Epidermal melanocyte (primary cell): Measurements from ENCODE around the gene LAGE3.

Experiments
- DNase-seq: peaks from one replicate; pipeline ENCODE4 v3.0.0; 2011; ENCODE audit warnings: low spot score; ENCODE audit not compliant: insufficient read length

Gene LAGE3, protein sequence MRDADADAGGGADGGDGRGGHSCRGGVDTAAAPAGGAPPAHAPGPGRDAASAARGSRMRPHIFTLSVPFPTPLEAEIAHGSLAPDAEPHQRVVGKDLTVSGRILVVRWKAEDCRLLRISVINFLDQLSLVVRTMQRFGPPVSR

DNA sequence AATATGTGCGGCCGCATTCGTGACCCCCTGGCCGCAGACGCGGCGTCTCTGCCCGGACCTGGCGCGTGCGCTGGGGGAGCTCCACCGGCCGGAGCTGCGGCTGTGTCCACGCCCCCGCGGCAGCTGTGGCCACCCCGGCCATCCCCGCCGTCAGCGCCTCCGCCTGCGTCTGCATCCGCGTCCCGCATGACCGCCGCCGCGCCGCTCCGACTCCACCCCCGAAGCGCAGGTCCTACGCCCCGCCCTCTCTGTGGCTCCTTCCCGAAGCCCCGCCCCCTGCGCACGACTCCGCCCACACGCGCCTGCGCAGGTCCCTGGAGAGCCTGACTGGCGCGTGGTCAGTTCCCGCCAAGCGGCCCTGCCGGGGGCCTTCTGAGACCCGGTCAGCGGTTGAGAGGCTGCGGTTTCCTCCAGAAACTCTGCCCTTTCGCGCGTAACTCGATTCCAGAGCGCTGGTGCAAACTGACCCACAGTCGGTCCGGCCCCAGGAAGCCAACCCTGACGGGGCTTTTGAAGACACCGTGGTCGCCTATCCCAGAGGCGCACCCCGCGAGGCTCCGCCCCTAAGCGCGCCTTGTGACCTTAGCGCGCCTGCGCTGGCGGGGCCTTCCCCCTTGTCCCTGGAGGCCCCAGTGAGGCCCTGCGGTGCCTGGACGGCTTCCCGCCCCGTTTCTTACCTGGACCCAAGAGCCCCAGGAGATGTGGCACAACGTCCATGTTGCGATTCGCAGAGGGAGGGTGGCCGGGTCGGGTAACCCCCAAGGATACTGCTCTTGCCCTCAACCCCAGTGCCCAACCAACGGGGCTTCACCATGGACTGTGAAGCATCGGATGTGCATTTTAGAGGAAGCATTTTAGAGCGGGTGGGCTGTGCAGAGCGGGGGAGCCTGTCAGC lies at the start of gene LAGE3:
Gene LAGE3, minus strand, starts transcription at position 554 of the 895 bp plus-strand sequence. Its CDS starts 366 bp downstream, at position 188.
- DNase-seq: peak; percentile 72

DNA sequence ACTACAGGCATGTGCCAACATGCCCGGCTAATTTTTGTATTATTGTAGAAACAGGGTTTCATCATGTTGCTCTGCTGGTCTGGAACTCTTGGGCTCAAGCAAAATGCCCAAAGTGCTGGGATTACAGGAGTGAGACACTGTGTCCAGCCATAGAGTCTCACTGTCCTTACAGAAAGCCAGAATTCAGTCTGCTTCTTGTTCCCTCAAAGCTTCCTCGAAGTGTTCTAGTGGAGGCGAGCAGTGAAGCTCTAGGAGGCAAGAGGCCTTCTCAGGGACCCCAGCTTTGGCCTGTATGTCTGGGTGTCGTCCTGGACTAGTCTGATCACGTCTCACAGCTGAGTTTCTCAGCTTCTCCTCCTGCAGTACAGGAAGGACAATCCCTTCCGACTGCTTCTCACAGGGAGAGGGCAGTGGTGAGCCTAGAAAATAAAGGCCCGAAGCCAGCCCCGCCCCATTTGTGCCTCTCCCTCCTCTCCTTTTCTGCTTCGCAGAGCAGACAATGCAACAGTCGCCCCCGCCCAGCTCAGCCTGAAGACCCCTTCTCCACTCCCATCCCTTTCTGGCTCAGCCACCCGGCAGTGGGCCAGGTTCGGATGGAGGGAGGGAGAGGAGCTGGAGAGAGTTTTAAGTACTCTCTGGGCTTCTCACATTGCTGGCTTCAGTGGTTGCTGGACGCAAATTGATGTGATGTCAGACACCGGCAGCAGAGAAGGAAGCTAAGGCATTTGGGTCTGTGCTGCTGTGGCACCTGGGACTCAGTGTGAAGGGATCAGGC lies 48.0 kb upstream of the LAGE3 start:
- peak; percentile 65 for DNase-seq

DNA sequence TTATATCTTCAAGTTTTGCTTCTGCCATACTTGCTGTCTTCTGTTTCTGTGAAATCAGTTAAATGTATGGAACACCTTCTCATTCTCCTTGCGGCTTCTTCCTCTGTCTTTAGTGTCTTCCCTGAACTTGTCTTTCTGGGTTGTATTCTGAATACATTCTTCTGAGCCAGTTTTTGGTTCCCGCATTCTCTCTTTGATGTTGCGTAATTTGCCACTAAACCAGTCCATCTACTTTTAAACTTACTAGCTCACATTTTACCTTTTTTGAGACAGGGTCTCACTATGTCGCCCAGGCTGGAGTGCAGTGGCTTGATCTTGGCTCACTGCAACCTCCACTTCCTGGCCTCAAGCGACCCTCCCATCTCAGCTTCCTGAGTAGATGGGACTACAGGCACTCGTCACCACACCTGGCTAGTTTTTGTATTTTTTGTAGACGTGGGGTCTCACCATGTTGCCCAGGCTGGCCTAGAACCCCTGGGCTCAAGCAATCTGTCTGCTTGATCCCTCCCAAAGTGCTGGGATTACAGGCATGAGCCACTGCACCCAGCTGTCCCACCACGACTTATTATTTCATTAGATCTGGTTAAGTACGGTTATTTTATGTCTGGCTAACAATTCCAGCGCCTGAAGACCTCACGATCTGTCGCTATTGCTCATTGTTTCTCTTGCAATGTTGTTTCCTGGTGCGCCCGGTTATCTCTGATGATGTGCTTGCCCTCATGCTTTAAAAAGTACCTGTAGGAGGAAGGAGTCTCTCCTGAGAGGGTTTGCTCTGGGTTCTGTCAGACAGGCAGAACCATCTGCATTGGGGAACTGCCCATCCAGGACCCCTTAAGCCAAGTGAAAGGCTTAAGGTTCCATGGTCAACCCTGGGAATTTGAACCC lies 46.8 kb upstream of the LAGE3 start:
- DNase-seq: no peak

DNA sequence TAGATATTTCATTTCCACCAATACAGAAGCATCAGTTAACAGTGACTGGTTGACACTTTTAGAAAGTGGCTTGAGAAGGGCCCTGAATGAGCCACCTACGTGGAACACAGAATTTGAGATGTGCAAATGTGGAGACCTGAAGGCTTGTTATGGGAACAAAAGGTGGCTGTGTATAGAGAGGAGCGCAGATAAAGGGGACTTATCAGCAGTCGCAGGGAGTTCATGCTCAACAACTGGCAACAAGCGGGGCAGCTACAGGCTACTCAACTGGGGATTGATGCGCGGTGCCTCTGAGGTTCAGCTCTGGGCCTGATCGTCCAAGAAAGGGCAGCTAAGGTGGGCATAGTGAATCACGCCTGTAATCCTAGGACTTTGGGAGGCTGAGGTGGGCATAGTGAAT lies 40.3 kb upstream of the LAGE3 start:
- DNase-seq: no peak

DNA sequence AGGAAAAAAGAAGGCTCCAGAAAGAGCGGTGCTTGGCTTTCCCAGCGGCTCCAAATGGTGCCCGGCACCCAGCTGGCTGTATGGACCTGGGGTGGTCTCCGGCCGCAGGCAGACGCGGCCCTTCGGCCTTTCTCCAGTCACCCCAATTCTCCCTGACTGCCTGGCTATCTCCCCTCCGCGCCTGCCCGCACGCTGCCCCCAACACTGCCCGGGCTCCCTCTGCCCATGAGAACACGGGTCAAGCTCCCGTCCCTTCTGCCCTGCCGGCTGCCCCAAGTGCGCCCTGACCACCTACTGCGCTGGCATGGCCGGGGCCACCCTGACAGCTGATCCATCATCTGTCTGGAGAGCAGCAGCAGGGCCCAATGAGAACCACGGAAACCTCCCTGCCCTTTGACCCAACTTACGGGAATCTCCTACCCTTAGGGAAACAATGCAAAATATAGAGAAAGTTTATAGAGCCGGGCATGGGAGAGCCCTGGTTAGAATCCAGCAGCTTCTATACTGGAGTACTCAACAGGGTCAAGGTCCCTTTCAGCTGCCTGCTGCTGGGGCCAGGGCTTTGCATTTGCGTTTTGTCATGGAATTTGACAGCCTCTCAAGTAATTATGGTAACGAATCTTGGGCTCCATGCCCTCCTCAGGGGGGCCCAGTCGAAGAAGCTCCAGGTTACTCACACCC lies 38.2 kb upstream of the LAGE3 start:
- DNase-seq: no peak

DNA sequence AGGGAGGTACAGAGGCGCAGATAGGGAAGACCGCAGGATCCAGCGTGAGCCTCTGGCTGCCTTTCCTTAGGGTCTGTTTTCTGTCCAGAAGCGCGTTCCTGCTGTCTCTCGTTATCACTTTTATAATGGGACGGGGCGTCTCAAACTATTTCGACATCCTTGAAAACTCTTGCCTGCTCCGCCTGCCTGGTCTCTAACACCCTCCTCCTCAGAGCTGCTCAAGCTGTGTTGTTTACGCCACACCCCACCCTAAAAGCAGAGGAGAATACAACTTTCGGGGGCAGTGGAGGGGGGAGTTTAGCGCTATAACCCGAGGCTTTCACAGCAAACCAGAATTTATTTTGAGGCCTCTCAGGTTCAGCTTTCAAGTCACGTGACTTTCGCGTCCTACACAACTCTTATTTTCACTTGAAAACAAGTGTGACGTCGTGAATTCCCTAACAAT lies 37.6 kb upstream of the LAGE3 start:
- no peak for DNase-seq

DNA sequence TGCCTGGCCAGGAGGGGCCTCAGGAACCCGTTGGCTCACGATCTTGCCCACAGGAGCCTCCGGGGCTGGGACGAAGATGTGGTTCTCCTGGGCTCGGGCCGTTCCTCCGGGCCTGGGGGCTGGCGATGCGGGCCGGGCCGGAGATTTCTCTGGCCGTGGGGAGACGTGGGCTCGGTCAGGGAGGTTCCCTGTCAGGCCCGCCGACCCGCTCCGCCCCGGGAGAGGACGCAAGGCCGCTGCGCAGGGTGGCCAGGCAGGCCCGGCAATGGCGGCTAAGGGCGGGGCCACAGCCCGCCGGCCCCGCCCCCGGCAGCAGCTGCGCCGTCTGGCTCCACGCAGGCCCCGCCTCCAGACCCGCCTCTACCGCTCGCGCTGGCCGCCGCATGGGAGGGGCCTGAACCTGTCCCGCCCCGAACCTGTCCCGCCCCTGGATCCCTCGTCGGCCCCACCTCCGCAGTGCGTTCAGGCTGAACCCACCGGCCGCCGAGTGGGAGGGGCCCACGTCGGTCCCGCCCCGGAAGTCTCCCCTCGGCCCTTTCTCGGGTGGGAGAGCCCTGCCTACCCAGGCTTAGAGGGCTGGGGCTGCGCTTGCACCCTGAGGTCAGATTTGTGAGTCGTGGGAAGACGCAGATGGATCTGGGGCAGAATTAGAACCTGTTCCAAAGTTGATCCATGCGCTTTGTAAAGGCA lies 37.0 kb upstream of the LAGE3 start, which contains the start of gene FAM3A:
Gene FAM3A, minus strand, starts transcription at position 267 of the 690 bp plus-strand sequence. CDS start 460 bp downstream, outside the sequence.
- no peak for DNase-seq

DNA sequence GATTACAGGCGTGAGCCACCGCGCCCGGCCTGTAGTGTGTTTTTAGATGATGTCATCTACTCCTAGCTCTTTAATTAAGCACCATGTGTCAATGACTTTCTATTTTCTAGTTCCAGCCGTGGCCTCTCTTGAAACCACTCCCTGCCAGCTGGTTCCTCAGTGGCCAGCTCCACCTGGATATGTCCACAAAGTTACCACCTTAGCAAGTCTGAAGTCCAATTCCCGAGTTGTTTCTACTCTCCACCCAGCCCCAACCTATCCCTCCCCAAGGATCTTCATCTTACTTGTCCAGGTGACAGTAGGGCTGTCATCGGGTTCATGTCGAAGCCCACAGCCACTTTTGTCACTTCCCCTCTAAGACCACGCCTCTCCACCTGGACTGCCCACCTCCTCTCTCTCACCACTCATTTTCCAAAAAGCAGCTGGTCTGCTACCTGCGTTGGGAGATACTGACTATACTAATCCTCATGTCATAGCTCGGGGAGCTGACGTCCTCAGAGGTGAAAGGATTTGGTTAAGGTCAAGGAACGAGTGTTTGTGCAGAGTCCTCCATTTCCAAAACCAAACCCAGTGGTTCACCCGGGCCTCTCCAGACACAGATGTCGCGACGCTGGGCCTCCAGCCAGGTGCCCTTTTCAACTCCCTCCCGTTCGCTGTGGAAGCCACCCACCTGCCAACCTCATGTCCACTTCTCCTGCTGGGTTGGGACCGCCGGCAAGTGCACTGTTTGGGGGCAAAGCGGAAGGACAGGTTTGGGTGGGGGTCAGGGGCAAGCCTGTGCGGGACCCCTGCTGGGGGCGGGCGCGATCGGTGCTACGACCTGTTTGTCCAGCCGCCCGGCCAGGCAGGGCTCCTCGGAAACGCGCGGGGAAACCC lies 36.2 kb upstream of the LAGE3 start:
- no peak for DNase-seq

DNA sequence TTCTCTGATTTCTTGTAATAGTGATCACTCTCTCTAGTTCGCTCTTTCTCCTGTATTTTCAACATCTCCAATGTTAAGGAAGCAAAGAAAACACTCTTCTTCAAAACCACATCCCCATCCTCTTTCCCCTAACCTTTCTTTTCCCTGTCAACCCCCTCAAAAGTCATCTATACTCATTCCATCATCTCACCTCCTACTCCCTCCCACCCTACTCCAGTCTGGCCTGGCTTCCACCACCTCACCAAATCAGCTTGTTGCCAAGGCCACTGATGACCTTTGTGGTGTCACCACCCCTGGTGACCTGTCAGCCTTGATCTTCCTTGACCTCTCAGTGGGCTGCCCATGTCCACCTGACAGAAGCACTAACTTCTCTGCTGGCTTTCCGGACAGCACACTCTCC lies 34.6 kb upstream of the LAGE3 start:
- no peak for DNase-seq

DNA sequence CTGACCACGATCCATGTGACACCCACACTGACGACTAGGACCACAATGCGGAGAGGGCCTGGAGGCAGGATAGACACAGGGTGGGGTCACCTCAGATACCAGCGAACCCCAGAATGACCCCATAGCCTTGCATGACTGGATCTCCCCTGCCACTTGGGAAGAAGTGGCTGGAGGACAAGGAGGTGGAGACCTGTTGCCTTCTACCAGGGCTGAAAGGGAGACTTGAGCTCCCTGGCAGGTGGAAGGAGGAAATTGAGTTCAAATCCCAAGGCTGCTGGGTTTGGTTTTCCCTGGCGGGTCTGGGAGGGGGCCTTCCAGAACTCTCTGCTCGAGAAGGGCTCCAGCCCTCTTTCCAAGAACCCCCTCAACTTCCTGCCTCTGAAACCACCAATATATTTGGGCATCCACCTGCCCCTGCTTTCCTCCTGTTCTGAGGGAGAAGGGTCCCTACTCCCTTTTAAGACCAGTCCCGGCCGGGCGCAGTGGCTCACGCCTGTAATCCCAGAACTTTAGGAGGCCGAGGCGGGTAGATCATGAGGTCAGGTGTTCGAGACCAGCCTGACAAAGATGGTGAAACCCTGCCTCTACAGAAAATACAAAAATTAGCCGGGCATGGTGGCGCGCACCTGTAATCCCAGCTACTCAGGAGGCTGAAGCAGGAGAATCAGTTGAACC lies 33.9 kb upstream of the LAGE3 start:
- DNase-seq: no peak

DNA sequence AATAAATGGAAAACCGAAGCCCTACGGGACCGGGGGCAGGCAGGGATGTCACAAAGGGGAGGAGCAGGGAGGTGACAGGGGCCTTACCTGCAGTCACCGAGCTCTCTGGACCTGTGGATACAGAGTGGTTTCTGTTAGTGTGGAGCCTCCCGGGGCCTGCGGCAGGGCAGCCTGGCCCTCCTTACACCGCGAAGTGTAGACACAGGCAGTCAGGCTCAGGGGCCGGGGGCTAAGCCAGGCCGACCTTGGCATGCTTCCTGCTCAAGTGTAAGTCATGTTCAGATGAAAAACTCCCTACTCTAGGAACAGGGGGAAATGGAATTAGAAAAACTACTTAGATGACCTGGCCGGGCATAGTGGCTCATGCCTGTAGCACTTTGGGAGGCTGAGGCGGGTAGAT lies 32.7 kb upstream of the LAGE3 start:
- no peak for DNase-seq

DNA sequence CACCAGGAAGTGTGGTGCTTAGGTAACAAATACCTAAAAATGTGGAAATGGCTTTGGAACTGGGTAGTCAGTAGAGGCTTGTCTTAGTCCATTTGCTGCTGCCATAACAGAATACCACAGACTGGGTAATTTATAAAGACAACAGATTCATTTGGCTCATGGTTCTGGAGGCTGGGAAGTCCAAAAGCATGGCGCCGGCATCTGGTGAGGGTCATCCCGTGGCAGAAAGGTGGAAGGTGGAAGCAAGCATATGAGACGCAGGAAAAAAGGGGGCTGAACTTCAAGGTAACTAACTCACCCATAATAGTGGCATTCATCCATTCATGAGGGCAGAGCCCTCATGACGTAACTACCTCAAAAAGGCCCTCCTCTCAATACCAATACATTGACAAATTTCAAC lies 30.4 kb upstream of the LAGE3 start:
- no peak for DNase-seq

DNA sequence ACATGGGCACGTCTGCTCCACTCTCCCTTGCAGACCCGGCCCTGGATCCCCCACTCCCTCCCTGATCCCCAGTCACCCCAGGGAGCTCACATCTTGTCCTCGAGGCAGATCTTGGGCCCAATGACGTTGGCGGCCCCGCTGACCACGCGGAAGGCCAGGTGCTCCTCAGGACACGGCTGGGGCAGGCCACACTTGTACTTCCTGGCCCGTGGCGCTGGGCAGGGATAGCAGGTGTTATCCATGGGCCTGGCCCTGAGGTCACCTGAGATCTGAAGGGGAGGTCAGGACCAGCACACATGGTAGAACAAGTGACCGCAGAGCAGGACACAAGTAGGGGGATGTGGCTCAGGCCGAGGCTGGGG lies 29.3 kb upstream of the LAGE3 start:
- no peak for DNase-seq

DNA sequence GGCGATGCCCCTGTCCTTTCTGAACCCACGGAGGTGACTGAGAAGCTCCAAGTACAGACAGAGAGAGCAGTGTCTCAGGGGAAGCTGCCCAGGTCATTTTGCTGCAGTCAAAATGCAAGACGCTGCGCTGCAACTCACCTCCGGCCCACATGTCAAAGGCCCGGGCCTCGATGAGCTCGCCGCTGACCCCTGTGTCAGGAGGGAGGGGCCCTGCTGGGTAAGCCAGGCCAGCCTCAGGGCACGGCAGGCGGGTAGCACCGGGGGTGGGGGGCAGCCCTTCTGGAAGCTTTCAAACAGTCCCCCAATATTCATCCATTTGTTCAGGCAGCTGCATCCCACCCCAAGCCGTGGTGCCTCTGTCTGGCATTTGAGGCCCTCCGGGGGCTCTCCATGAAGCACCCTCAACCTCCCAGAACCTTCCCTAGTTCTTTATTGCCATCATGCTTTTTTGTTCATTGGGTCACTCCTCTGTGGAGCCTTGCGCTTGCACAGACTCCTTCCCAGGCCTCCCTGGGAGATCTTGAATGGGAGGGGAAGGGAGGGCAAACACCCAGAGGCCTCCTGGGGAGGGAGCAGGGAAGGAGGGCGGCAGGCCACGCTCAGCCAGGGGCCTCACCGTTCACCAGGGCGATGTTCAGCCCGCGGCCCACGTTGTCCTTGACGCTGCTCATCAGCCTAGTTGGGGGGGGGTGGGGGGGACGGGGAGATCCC lies 28.7 kb upstream of the LAGE3 start:
- no peak for DNase-seq

DNA sequence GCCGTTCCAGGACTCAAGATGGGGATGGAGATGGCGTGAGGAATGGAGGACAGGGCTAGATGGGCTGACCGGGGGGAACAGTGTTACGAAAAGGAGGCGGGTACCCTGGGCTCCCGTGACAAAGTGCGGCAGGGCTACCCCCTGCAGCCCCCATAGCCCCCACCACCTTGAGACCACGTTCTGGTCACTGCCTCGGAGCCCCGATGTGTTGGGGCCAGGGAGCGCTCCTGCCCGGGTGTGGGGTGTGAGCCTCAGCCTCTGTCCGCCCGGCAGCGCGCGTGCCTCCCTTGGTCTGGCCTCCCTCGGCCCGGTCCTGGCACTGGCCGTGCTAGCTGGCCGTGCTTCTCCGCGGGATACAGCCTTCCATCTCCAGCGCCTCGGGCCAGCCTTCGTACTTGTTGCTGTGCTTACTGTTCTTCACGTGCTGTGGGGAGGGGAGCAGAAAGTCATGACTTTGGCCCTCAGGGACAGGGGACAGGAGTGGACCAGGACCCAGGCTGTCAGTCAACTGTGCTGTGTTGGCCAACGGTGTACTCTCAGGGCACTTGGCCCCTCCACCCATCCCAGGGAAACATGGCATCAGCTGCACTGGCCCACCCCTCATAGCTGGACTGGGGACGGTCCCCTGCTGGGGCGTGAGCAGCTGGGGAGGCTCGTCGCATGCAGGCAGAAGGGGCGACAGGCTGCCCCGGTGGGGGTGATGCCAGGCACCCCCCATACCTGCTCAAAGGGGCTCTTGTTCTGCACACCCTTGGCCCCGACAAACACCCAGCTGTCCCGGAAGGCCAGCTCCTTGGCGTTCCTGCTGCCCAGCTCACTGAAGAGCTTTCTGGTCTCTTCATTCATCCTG lies 27.6 kb upstream of the LAGE3 start:
- no peak for DNase-seq

DNA sequence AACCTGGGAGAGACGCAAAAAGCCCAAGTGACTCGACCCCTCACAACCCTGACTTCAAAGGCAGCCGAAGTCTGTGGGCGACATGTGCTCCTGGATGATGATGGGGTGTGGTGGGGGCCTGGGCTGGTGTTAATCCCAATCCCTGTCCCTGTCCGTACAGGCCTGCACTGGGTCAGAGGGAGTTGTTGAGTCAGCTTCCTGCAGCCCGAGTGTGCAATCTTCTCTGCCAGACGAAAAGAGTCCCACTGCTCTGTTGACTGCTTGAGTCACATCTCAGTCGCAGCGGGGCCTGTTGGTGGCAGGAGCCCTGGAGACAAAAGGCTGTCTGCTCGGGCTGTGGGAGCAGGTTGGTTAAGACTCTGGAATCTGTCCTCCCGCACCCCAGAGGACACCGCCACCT lies 26.7 kb upstream of the LAGE3 start:
- no peak for DNase-seq

DNA sequence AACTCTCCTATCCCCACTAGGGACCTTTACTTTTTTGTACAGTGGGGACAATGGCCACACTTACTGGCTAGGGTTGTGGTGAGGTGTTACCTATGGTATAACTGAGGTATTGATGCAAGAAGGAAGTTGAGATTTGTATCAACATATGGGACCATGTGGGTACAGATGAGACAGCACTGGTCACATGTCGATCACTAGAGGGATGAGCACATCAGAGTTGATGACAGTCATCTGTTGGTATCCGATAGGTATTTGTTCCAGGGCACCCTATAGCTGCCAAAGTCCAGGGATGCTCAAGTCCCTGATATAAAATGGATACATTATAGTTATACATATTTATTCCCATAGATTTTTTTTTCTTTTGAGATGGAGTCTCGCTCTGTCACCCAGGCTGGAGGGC lies 23.9 kb upstream of the LAGE3 start:
- DNase-seq: no peak
